Ovary (tissue), 9 donors: ENCODE results near the gene SMIM10L1. TPM values are rescaled to one million over a fixed set of nuclear protein-coding genes. Genes with fewer than 3 reads are reported as not detected.

ENCODE experiments used
- DNase-seq, 5 donors: peaks; one replicate each; pipeline ENCODE4 v3.0.0-alpha.2; 2019 to 2020
- H3K27ac ChIP-seq, 2 donors: fragments of 200-600 bp; one replicate each; pipeline versions ENCODE4 v1.5.1 to v1.8.0; 2019 to 2022
- H3K27me3 ChIP-seq: fragments of 200-600 bp; one replicate; pipeline ENCODE4 v1.8.0; 2022
- H3K36me3 ChIP-seq: fragments of 200-600 bp; sonication (generic); one replicate; pipeline ENCODE4 v1.5.1; 2019
- H3K4me1 ChIP-seq: one replicate; pipeline ENCODE4 v1.8.1; 2013; ENCODE audit warnings: mild to moderate bottlenecking, moderate library complexity; ENCODE audit not compliant: insufficient read depth
- H3K4me3 ChIP-seq: fragments of 200-600 bp; sonication (generic); one replicate; pipeline ENCODE4 v1.5.1; 2017
- H3K9me3 ChIP-seq, 2 donors: fragments of 200-600 bp in 1 of 2; sonication (generic) in 1 of 2; one replicate each; pipeline versions ENCODE4 v1.5.1 to v1.8.1; 2013 to 2019; ENCODE audit warnings: mild to moderate bottlenecking in 1 of 2, moderate library complexity in 1 of 2
- EP300 ChIP-seq: sonication (generic); formaldehyde crosslinking; IDR thresholded peaks from one replicate; pipeline ENCODE4 v1.6.1; 2017; ENCODE audit warnings: antibody characterized with exemption
- POLR2A ChIP-seq: fragments of 450-650 bp; IDR thresholded peaks from one replicate; pipeline ENCODE4 v1.6.1; 2017; ENCODE audit warnings: antibody characterized with exemption, mild to moderate bottlenecking, moderate library complexity
- WGBS, 3 donors: extraction: QIAGEN DNeasy Blood & Tissue Kit in 1 of 3; methylation state at CpG; one replicate each; pipeline versions ENCODE4 v1.1.5 to v1.1.7; 2013 to 2017; 5-methylcytosine and 5-hydroxymethylcytosine counted together
- intact Hi-C, 4 donors: fragments of 100-400 bp; cut with DNase I; formaldehyde crosslinking; loops; one replicate each; pipeline versions ENCODE4 v1.11.0 to v1.15.1; 2022 to 2023
- polyA plus RNA-seq, 2 donors: library from polyadenylated mRNA; stranded (reverse); fragments of 200-250 nt in 1 of 2; fragments of 350-450 nt in 1 of 2; fragmentation: Illumina TruSeq in 1 of 2; extraction: RNeasy Lipid Tissue Mini Kit (QIAGEN cat#74804) in 1 of 2; gene quantifications; one replicate each; pipeline ENCODE4 v1.2.3, GENCODE V29; 2013 to 2014
- total RNA-seq, 7 donors: library from RNA; depleted of rRNA in 2 of 7; stranded (reverse); fragments of >200 nt in 2 of 7; fragmentation: NEBNext Ultra II Directional in 3 of 7; extraction: Animal tissue kit (Norgen Biotek cat#: 25700) in 3 of 7; gene quantifications; one replicate each; pipeline versions ENCODE4 v1.1.0 to v1.2.4, GENCODE V29; 2016 to 2023
- TF ChIP-seq, protein P1 (sequence below), 3 donors: fragments of 450-650 bp in 2 of 3; fragments of 200-600 bp in 1 of 3; IDR thresholded peaks; one replicate each; pipeline versions ENCODE4 v1.5.1 to v1.8.0; 2016 to 2022; ENCODE audit warnings: antibody characterized with exemption in 3 of 3, mild to moderate bottlenecking in 1 of 3
- donor health status: DM: no; HTN: no; CAD: no; lungs with moderate emphysema.
- donor health status: DM: no; HTN: no; CAD: no.
- donor health status: Bipolar disorder and iron deficiency.
- donor health status: DM: yes; HTN: yes; CAD: no.
- donor health status: DM: no; HTN: no; CAD: no.
- donor health status: DM: yes; HTN: yes; CAD: no.

SMIM10L1 gene
- total and polyA plus RNA-seq, 9 donors, result 3.3 to 9.8 (median 5.9) TPM

DNA sequence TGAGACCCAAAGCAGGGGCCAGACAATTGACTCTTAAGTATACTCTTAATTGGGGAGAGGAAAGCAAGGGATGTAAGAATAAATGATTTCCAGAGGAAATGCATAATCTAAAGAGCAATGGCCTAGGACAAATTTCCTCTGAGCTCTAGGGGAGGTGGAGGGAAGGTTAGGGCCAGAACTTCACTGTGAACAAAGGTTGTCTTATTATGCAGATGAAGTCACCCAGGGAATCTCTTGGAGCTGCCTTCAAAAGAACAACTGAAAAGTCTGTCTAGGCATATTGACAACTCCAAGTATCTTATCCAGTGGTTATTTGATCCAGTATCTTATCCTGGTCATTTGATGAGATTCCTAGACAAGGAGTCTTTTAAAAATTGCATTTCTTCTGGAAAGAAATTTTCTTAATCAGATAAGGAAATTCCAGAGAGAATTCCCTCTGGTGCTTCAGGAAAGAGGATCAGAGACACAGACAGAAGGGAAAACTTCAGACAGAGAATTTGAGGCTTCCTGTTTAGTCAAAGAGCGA lies 16.5 kb upstream of the SMIM10L1 start:
- Histone ChIP-seq H3K36me3 (no peaks in the 10 kb centered on the region), H3K27me3 (no peaks in the 10 kb centered on the region), H3K4me3 (no peak overlapping the region), H3K27ac (no peak overlapping the region), H3K9me3 (no peaks in the 10 kb centered on the region), H3K4me1 (no peaks in the 10 kb centered on the region)
- no peak for DNase-seq
- intact Hi-C loops, result no loop called here
- 97 to 100% (median 98%) methylated on average over 1 of the region's 1 CpG for WGBS, 3 donors
- no peak for TF ChIP-seq POLR2A
- TF ChIP-seq, protein P1, sequence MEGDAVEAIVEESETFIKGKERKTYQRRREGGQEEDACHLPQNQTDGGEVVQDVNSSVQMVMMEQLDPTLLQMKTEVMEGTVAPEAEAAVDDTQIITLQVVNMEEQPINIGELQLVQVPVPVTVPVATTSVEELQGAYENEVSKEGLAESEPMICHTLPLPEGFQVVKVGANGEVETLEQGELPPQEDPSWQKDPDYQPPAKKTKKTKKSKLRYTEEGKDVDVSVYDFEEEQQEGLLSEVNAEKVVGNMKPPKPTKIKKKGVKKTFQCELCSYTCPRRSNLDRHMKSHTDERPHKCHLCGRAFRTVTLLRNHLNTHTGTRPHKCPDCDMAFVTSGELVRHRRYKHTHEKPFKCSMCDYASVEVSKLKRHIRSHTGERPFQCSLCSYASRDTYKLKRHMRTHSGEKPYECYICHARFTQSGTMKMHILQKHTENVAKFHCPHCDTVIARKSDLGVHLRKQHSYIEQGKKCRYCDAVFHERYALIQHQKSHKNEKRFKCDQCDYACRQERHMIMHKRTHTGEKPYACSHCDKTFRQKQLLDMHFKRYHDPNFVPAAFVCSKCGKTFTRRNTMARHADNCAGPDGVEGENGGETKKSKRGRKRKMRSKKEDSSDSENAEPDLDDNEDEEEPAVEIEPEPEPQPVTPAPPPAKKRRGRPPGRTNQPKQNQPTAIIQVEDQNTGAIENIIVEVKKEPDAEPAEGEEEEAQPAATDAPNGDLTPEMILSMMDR (IDR thresholded peaks at IDR 0.05), result no peak
- TF ChIP-seq EP300, result no peak

DNA sequence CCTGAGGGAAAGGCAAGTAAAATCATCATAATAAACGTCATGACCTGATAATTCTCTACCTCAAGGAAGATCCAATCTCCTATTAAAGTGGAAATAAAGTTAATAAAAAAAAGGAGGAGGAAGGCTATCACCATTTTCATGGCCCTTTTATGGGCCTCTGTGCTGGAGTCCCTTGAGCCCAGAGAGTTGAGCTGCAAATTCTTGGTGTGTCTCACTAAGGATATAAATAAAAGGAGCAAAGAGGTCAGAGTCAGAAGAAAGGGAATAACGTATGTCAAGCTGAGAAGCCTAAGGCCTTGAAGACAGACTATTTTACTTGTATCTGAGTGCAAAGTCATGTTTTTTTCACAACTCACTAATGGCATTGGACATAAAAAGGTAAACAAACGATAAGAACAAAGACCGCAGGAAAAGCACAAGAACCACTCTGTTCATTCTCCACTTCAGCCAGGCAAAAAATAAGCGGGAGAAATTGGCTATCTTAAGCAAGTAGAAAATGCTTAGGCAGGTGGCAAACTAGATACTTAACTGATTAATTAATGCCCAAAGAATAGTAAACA lies 12.0 kb upstream of the SMIM10L1 start:
- WGBS, 3 donors, result 60 to 67% (median 60%) methylated on average over 5 of the region's 5 CpGs
- Histone ChIP-seq H3K27ac (no peak overlapping the region), H3K4me3 (no peak overlapping the region), H3K27me3 (no peaks in the 10 kb centered on the region), H3K9me3 (no peaks in the 10 kb centered on the region), H3K4me1 (peaks cover 2% of the 10 kb centered on the region), H3K36me3 (no peaks in the 10 kb centered on the region)
- intact Hi-C loops, result no loop called here
- no peak for TF ChIP-seq EP300
- TF ChIP-seq, protein P1 (IDR thresholded peaks at IDR 0.05), result no peak
- TF ChIP-seq POLR2A, result no peak
- DNase-seq, result no peak

DNA sequence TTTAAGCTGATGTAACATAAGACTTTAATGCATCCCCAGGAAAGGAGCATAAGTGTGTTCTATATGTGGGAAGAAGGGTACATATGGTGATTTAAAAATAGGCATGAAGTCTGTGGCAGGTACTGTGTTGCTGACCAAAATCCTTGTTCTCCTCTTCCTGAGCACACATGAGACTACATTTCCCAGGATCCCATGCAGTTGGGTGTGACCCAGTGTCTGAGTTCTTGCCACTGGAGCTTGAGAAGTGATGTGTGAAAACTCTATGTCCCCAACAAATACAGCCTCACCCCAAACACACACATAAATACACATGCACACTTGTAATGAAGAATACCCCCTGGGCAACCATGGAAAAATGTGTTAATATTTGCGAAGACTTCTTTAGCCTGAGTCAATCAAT lies 8.5 kb upstream of the SMIM10L1 start:
- Histone ChIP-seq H3K4me3 (no peak overlapping the region), H3K4me1 (peaks cover 2% of the 10 kb centered on the region), H3K27me3 (no peaks in the 10 kb centered on the region), H3K36me3 (no peaks in the 10 kb centered on the region), H3K9me3 (no peaks in the 10 kb centered on the region), H3K27ac (no peak overlapping the region)
- intact Hi-C loops, result no loop called here
- TF ChIP-seq EP300, result no peak
- TF ChIP-seq POLR2A, result no peak
- TF ChIP-seq, protein P1 (IDR thresholded peaks at IDR 0.05), result no peak
- DNase-seq, result no peak
- 98 to 100% (median 100%) methylated on average over 1 of the region's 1 CpG for WGBS, 3 donors

DNA sequence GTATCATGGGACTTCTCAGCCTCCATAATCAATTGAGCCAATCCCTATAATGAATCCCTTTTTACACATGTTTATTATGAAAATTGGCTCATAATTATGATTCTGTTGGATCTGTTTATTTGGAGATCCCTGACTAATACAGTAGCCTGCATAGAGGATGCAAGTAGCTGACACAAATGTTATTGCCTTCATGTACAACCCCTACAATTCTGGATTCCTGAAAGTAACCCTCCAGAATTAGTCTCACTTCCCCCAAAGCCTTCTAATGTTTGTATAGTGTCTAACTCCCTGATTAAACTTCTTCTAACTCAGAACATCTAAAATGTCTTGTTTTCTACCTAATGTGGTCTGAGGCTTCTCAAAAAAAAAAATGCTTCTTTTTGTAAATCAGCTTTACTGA lies 6.6 kb upstream of the SMIM10L1 start:
- no peak for DNase-seq

More for the DNA sequence above, 6.6 kb upstream of the SMIM10L1 start:
- Histone ChIP-seq H3K27me3 (no peaks in the 10 kb centered on the region), H3K27ac (no peak overlapping the region), H3K36me3 (no peaks in the 10 kb centered on the region), H3K4me3 (no peak overlapping the region), H3K9me3 (no peaks in the 10 kb centered on the region), H3K4me1 (peaks cover 2% of the 10 kb centered on the region)
- intact Hi-C loops, result no loop called here
- TF ChIP-seq EP300 (no peak), POLR2A (no peak)
- TF ChIP-seq, protein P1 (IDR thresholded peaks at IDR 0.05), result no peak
